Uterus (tissue), 2 donors: Measurements from ENCODE around the gene KBTBD6.

ENCODE experiments used
- CTCF ChIP-seq, 4 experiments: fragments of 200-600 bp in 2 of 4; fragments of 450-650 bp in 2 of 4; sonication (generic) in 2 of 4; IDR thresholded peaks; one replicate each; pipeline ENCODE4 v1.5.1; 2016 to 2019; ENCODE audit warnings: antibody characterized with exemption in 4 of 4, mild to moderate bottlenecking in 2 of 4, moderate library complexity in 1 of 4
- POLR2A ChIP-seq, 2 donors: fragments of 450-650 bp; IDR thresholded peaks; one replicate each; pipeline ENCODE4 v1.6.1; 2016; ENCODE audit warnings: antibody characterized with exemption in 2 of 2, mild to moderate bottlenecking in 1 of 2, moderate library complexity in 1 of 2

DNA sequence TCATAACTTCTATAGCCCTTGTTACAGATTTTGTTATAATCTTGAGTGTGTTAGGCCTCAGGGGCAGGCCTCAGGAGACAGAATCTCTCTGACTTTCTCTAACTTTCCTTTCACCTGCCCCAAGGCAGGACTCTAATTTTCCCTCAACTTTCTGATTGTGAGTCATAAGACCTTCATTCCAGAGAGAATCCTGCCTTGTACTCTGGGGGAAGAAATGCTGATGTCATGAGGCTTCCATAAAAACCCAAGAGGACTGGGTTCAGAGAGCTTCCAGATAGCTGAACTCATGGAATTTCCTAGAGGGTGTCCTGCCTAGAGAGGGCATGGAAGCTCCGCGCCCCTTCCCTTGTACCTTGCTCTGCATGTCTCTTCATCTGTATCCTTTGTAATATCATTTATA lies 5.3 kb upstream of the KBTBD6 start:
- TF ChIP-seq POLR2A (IDR thresholded peaks at IDR 0.05), result no peak
- TF ChIP-seq CTCF (IDR thresholded peaks at IDR 0.05), result no peak
